Measurements from ENCODE around the gene VWA2. TPM values are rescaled to one million over a fixed set of nuclear protein-coding genes. Genes with fewer than 3 reads are reported as not detected.

VWA2 gene
- total RNA-seq, 1 donor from 2014 or later: 10.6 TPM

- intact Hi-C loops (cut with DNase I): loop anchor here (10.0 kb wide), 1 partner anchor 150 kb away; no protein-coding TSS in a partner anchor
- H3K36me3 ChIP-seq: no peaks in the 10 kb centered on the region
- peak; percentile 79 to 81 for ATAC-seq
- H3K27me3 ChIP-seq (ENCODE audit: low read depth): no peaks in the 10 kb centered on the region
- H3K4me1 ChIP-seq: peaks cover 10% of the 10 kb centered on the region
- H3K4me3 ChIP-seq: peak overlapping the region; percentile 41
- DNase-seq: no peak
- no peaks in the 10 kb centered on the region for H3K9me3 ChIP-seq
- no peak overlapping the region for H3K27ac ChIP-seq
- peak; percentile 49 for TF ChIP-seq CTCF (IDR thresholded peaks at IDR 0.05)
These were observed 65.7 kb downstream of the VWA2 start for GRCh38 chr10:114304571-114305421.

- intact Hi-C loops (cut with DNase I): loop anchor here (10.0 kb wide), 1 partner anchor 149 kb away; no protein-coding TSS in a partner anchor
- no peak for TF ChIP-seq CTCF (IDR thresholded peaks at IDR 0.05)
- ATAC-seq: no peak
- DNase-seq: no peak
- peaks cover 10% of the 10 kb centered on the region for H3K4me1 ChIP-seq
- no peak overlapping the region for H3K4me3 ChIP-seq
- no peaks in the 10 kb centered on the region for H3K36me3 ChIP-seq
- H3K9me3 ChIP-seq: no peaks in the 10 kb centered on the region
- no peak overlapping the region for H3K27ac ChIP-seq
- no peaks in the 10 kb centered on the region for H3K27me3 ChIP-seq (ENCODE audit: low read depth)
These were observed 66.5 kb downstream of the VWA2 start for GRCh38 chr10:114305521-114305925.

GRCh38 chr10:114306116-114306973 lies 67.3 kb downstream of the VWA2 start:
- intact Hi-C loops (cut with DNase I): loop anchor here (10.0 kb wide), 1 partner anchor 148 kb away; no protein-coding TSS in a partner anchor
- TF ChIP-seq CTCF (IDR thresholded peaks at IDR 0.05): no peak
- no peak overlapping the region for H3K27ac ChIP-seq
- no peaks in the 10 kb centered on the region for H3K9me3 ChIP-seq
- DNase-seq (no peak), ATAC-seq (no peak)
- peaks cover 10% of the 10 kb centered on the region for H3K4me1 ChIP-seq
- no peaks in the 10 kb centered on the region for H3K27me3 ChIP-seq (ENCODE audit: low read depth)
- no peaks in the 10 kb centered on the region for H3K36me3 ChIP-seq
- H3K4me3 ChIP-seq: no peak overlapping the region

GRCh38 chr10:114307731-114308130 lies 68.7 kb downstream of the VWA2 start:
- no peak for TF ChIP-seq CTCF (IDR thresholded peaks at IDR 0.05)
- intact Hi-C loops (cut with DNase I): loop anchor here (10.0 kb wide), 1 partner anchor 147 kb away; no protein-coding TSS in a partner anchor
- H3K36me3 ChIP-seq: no peaks in the 10 kb centered on the region
- H3K27ac ChIP-seq: no peak overlapping the region
- no peaks in the 10 kb centered on the region for H3K27me3 ChIP-seq (ENCODE audit: low read depth)
- peaks cover 10% of the 10 kb centered on the region for H3K4me1 ChIP-seq
- no peak overlapping the region for H3K4me3 ChIP-seq
- H3K9me3 ChIP-seq: no peaks in the 10 kb centered on the region
- ATAC-seq (no peak), DNase-seq (no peak)

- DNase-seq: no peak
- no peak for TF ChIP-seq CTCF (IDR thresholded peaks at IDR 0.05)
- H3K4me1 ChIP-seq: peaks cover 10% of the 10 kb centered on the region
- no peak overlapping the region for H3K27ac ChIP-seq
- H3K27me3 ChIP-seq (ENCODE audit: low read depth): no peaks in the 10 kb centered on the region
- no peak overlapping the region for H3K4me3 ChIP-seq
- H3K9me3 ChIP-seq: no peaks in the 10 kb centered on the region
- no peaks in the 10 kb centered on the region for H3K36me3 ChIP-seq
- no peak for ATAC-seq
- intact Hi-C loops (cut with DNase I): loop anchor here (10.0 kb wide), 1 partner anchor 146 kb away; no protein-coding TSS in a partner anchor
These were observed 69.7 kb downstream of the VWA2 start for GRCh38 chr10:114308531-114309363.
